Activated T-cell treated with anti-CD3 and anti-CD28 coated beads for 1 hour (primary cell): ENCODE measurements around the gene YAE1.

ENCODE experiments used
- DNase-seq: peaks from one replicate; pipeline ENCODE4 v3.0.0-alpha.2; 2020; ENCODE audit warnings: low read depth

YAE1 gene

GRCh38 chr7:39607865-39608264 lies 41.7 kb downstream of the YAE1 start:
- DNase-seq, result no peak

GRCh38 chr7:39608278-39608677 lies 42.1 kb downstream of the YAE1 start:
- DNase-seq, result no peak

GRCh38 chr7:39609113-39609934 lies 43.1 kb downstream of the YAE1 start:
- no peak for DNase-seq

- no peak for DNase-seq
These were observed 43.7 kb downstream of the YAE1 start for GRCh38 chr7:39609935-39610263.

GRCh38 chr7:39613577-39613976 lies 47.4 kb downstream of the YAE1 start:
- no peak for DNase-seq

- no peak for DNase-seq
These were observed 48.1 kb downstream of the YAE1 start for GRCh38 chr7:39614299-39614698.

- no peak for DNase-seq
These were observed 49.3 kb downstream of the YAE1 start for GRCh38 chr7:39615350-39615975.

GRCh38 chr7:39616138-39616537 lies 49.9 kb downstream of the YAE1 start:
- no peak for DNase-seq

GRCh38 chr7:39617005-39617404 lies 50.8 kb downstream of the YAE1 start:
- DNase-seq, result no peak

- no peak for DNase-seq
These were observed 52.7 kb downstream of the YAE1 start for GRCh38 chr7:39618868-39619267.

GRCh38 chr7:39620486-39620885 lies 54.3 kb downstream of the YAE1 start:
- DNase-seq, result no peak

GRCh38 chr7:39621261-39621660 lies 55.1 kb downstream of the YAE1 start:
- DNase-seq, result no peak

- no peak for DNase-seq
These were observed 55.7 kb downstream of the YAE1 start for GRCh38 chr7:39621784-39622411.
